ENCODE results near the gene FZD2.
"Not testable (repeated sequence)": the region's sequence is repeated elsewhere in the genome, so short reads cannot be mapped to it uniquely, and the experiment has no call there.

Gene FZD2

GRCh38 chr17:44556832-44557606 lies at the start of gene FZD2:
TSS of gene FZD2 (plus strand) at chr17:44557484. CDS start at chr17:44557689, 205 bp downstream.
- peak; percentile 43 for DNase-seq (ENCODE audit: low read depth)

DNA sequence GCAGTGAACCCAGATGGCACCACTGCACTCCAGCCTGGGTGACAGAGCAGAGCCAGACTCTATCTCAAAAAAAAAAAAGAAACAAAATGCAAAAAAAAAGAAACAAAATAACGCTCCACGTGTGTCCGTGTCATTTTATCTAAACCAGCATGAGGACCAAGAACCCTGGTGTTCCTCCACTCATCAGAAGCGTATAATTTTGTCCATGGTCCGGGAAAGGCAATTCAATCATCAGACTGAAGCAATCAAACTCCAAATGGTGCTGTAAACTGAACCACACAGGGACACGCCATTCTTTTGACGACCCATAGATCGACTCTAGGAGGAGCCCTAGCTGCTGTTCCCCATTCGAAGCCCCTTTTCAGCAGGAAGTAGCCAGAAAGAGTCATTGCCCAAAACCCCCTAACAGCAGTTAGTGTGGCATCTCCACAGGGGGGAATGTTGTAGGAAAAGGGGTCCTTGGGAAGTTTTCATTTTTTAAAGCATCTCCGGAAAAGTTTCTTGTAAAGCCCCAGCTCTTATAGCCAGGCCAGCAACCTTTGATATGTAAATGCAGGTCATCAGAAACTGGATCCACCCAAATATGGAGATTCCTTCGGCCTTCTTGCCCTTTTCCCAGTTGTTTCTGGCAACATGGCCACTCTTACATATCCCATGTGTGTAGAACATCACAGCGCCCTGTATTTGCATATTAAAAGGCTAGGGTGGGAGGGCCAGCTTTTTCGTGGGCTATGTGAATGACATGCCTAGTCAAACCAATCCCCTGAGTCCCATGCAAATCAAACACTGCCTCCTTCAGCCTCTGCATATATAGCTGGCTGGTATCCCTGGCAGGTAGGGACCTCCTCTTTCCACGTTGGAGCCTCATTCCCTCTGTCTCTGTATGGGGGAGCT lies 45.8 kb upstream of the FZD2 start:
- DNase-seq (ENCODE audit: low read depth), result not testable (repeated sequence)

GRCh38 chr17:44518032-44518431 lies 39.3 kb upstream of the FZD2 start:
- DNase-seq (ENCODE audit: low read depth), result no peak

DNA sequence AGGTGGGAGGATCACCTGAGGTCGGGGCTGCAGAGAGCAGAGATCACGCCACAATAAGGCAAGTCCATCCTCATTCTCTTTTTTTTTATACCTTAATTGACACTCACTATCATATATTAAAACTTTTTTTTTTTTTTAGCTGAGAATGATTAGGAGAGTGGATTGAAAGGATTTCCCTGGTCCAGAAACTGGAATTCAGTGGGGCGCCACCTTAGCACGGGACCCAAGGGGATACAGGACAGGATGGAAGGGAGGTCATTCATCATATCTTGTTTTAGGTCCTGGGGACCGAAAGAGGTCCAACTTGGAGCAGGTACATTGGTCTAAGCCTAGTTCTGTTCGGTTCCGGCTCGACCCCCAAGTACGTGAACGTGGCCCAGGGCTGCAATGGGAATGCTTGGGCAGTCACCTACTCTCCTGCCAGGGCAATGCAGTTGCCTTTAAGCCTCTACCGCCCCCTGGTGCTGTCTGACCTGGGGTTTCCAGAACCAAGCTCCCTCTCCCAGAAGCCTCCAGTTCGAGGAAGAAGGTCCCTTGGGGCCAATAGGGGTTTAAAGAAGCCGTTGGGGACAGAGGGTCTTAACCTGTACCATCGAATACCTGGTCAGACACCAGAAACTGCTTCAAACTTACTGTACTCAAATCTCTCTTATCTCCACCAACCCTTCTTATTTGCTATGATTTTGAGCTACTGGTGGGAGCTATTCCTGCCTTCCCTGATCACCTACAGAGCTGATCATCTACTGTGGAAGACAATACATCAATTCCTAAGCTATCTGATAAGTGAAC lies 34.2 kb upstream of the FZD2 start:
- peak; percentile 63 for DNase-seq (ENCODE audit: low read depth)

GRCh38 chr17:44523672-44523972 lies 33.7 kb upstream of the FZD2 start:
- no peak for DNase-seq (ENCODE audit: low read depth)

DNA sequence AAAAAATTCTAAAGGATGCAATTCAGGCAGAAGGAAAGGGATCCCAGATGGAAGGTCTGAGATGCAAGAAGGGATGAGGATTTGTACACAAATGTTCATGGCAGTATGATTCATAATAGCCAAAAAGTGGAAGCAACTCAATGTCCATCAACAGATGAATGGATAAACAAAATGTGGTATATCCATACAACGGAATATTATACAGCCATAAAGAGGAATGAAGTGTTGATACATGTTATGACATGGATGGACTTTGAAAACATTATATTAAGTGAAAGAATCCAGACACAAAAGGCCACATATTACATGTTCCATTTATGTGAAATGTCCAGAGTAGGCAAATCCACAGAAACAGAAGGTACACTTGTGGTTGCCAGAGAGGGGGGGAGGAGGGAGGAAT lies 30.2 kb upstream of the FZD2 start:
- no peak for DNase-seq (ENCODE audit: low read depth)

DNA sequence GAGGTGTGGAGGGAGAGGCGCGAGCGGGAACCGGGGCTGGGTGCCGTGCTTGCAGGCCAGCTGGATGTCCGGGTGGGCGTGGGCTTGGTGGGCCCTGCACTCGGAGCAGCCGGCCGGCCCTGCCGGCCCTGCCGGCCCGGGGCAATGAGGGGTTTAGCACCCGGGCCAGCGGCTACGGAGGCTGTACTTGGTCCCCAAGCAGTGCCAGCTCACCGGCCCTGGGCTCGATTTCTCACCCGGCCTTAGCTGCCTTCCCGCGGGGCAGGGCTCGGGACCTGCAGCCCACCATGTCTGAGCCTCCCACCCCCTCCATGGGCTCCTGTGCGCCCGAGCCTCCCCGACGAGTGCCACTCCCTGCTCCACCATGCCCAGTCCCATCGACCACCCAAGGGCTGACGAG lies 29.3 kb upstream of the FZD2 start:
- no peak for DNase-seq (ENCODE audit: low read depth)

DNA sequence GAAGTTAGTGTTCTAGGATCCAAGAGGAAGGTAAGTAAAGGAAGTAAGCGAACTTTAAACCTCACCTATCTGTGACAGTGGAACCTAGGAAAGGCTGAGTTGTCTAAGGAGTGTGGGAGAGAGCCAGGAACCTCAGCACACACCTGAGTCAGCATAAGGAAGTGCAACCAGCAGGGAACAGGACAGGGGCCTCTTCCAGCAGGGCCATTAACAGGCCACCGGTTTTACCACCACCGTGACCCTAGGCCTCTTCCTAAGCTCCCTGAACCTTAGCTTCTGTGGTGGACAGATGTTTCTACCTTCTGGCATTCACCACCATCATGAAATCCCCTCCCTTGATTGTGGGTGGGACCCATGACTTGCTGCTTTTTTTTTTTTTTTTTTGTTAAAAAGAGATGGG lies 27.4 kb upstream of the FZD2 start:
- DNase-seq (ENCODE audit: low read depth), result no peak

- no peak for DNase-seq (ENCODE audit: low read depth)
Measured at GRCh38 chr17:44530896-44531418, 26.3 kb upstream of the FZD2 start.

DNA sequence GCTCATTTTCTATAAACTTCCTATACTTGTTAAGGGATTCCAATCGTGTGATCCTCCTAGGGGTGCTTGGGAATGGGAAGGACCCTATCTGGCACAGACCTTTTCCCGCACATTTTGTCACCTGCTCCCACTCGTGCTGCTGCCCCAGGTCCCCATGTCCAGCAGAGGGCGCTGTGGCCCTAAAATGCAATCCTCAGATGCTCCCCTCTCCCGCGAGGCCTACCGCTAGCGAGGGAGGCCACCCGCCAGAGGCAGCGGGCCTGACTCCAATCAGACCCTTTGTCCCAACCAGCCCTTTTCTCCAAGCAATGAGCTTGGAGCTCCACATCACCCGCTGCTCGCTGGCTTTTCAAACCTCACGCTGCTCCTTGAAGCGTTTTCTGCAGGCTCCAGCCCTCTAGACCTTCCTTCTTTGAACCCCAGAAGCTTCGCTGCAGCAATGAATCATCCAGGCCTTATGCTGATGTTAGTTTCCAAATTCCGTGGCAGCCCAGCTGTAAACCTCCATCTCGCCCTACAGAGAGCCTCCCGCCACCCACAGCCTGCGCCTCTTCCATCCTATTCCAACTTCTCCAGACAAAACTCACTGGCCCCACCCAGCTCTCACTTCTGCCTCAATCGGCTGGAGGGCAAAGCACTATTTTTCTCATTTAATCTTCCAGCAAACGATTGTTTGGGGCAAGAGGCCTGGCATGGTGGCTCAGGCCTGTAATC lies 23.6 kb upstream of the FZD2 start:
- DNase-seq (ENCODE audit: low read depth), result peak; percentile 80

DNA sequence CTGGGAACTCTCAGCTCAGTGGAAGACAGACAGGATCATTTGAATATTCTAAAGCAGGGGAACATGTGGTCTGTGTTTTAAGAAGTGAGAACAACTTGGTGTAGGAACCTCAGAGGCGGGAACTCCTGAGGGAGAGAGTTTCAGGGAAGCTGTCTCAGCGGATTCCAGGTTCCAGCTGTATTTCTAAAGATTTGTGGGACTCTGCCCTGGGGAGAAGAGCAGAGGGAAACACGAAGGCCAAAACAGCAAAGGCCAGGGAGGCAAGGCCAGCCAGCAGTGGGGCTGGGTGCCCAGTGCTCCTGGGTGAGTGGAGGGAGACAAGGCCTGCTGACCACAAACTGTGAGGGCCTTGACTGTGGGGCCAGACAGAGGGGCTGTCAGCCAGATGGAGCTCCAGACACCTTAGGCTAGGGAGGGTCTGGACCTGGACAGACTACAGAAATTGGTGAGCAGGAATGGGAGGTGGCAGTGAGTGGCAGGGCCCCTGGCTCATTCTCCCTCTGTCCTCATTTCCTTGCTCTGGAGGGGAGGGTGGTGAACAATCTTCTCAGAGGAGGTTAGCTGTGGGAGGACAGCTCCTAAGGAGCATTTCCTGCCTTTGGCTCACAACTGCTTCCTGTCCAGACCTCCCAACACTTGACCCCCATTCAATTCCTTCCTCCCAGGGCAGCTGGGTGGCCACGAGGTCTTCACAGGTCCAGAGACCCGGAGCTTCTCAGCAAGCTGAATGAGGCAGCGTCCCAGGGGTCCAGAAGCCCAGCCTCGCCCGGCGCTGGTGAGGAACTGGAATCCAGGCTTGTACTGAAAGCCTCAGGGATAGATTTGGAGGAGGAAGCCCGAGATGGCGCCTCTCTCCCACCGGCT lies 21.0 kb upstream of the FZD2 start:
- no peak for DNase-seq (ENCODE audit: low read depth)

DNA sequence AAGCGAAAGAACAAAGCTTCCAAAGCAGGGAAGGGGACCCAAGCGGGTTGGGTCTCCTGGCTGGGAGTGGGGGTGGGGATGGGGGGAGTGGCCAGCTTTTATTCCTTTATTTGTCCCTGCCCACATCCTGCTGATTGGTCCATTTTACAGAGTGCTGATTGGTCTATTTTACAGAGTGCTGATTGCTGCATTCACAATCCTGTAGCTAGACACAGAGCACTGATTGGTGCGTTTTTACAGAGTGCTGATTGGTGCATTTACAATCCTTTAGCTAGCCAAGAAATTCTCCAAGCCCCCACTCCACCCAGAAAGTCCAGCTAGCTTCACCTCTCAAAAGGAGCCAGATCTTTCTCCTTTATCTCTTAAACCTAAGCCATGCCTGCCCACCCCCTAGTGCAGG lies 19.4 kb upstream of the FZD2 start:
- DNase-seq (ENCODE audit: low read depth), result not testable (repeated sequence)

DNA sequence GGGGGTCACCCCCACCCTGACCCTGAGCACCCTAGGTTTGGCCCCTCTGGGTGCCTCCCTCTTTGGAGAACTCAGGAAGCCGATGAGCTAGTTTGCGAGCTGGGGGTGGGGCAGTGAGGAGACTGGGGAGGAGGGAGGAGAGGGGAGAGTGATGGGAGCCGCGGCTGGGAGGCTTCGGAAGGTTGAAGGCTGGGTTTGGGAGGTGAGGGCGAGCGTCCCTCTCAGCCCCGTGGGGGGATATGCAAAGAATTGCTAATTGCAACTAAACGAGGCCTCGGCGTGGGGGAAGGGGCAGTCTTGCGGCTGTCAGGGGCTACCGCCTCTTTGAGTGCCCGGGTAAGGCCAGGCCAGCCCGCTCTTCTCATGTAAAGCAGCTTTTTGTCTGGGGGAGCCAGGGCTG lies 17.6 kb upstream of the FZD2 start:
- DNase-seq (ENCODE audit: low read depth), result no peak

DNA sequence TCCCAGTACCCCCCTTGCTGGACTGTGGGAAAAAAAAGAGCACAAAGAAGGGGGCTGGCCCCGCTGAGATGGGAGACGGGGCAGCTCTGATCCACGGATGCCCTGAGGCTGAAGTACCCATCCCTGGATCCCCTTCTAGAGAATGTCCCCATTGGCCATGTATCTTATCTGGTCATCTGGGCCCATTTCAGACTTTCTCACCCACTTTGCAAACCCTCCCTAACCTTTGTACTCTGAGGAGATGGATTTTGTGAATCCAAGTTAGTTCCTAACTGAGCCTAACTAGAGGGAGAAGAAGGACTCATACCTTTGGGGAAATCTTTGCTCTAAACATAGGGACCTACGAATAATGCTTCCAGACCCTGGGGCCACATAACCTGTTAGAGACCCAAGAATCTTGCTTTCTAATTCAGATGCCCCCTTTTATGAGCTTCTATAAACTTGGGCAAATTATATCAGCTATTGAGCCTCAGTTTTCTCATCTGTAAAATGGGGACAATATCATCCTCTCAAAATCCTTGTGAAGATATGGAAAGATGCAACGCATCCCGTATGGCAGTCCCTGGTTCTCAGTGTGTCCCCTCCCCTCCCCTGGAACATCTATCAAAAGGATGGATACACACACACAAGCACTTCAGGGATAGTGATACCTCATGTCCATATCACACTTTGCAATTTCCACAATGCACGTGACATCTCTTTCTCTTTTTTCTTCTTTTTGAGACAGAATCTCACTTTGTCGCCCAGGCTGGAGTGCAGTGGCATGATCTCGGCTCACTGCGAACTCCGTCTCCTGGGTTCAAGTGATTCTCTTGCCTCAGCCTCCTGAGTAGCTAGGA lies 16.8 kb upstream of the FZD2 start:
- no peak for DNase-seq (ENCODE audit: low read depth)

DNA sequence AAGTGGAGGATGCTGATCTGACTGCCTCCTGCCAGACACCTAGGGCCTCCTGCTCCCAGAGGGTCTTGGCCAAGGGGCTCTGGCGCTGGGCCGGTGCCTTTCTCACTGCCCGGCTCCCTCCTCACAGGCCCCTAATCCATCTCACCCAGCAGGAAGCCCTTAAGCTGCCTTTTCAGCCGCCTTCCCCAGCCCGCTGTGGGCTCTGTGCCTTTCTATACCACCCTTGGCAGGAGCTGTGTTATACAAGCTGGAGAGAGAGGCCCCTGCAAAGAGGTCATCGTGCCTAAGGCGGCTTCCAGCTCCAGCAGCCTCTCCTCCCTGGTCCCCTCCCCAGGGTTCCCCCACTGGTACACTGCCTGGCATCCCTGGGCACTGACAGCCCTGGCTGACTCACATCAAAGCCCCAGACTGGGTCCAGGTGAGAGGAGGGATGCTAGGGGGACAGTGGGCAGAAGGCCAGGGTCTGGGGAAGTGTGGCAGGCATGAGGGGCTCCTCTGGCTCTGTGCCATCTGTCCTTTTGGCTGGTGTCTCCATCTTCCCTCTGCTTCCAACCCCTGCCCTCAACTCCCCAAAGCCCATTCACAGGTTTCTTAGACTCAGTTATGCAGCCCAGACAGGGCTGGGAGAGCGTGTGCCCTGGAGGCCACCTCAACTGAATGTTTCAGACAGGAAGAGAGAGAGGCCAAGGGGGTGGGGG lies 15.3 kb upstream of the FZD2 start:
- DNase-seq (ENCODE audit: low read depth), result no peak

- DNase-seq (ENCODE audit: low read depth), result no peak
Measured at GRCh38 chr17:44543213-44543904, 13.9 kb upstream of the FZD2 start.

GRCh38 chr17:44543905-44544523 lies 13.3 kb upstream of the FZD2 start:
- no peak for DNase-seq (ENCODE audit: low read depth)
